ENCODE data around the gene FHIP2A. TPM values are rescaled to one million over a fixed set of nuclear protein-coding genes. Genes with fewer than 3 reads are reported as not detected.

The FHIP2A gene
- total RNA-seq, 1 experiment from 2014 or later, result 32.6 TPM

DNA sequence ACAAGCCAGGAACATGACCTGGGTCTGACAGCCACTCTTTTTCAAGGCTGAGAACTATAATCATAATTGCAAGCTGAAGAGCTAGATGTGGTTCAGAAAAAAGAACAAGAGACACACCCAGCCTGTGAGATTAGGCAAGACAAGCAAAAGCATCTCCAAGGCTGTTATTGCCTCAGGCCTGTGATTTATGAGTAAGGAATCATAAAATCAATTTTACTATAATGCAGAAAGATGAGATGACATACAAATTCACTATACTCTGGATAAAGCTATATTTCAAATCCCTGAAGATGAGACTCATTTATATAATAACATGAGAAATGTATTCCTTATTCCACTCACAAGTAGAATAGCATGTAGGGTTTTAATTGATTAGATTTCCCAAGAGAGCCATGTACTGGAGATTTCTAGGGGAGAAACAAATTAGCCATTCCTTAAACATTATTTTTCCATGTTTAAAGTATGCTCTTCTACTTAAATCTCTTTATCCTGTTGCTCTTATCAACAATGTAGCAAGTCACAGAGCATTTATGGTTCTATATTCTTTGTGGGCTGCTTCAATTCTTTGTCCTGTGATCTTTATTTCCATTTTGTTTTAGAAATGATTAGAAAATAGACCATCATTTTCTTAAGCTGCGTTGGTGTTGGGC lies 47.4 kb downstream of the FHIP2A start:
- no peaks in the 10 kb centered on the region for H3K4me1 ChIP-seq (ENCODE audit: control insufficient read depth, insufficient read depth, low read length)
- BruUV-seq (replicated peaks), result no TSS peak
- ATAC-seq, result no peak
- POLR2A ChIA-PET, result interaction anchor here (0.6 kb wide), 1 partner anchor 10 kb away, joined by 3 read pairs; no protein-coding TSS in a partner anchor
- H3K27ac ChIP-seq (ENCODE audit: low read length), result no peak overlapping the region
- CTCF ChIA-PET, result interaction anchor here (0.5 to 0.6 kb wide), 2 partner anchors 18 to 414 kb away, joined by 3 to 7 read pairs; no protein-coding TSS in a partner anchor
- in situ Hi-C loops (cut with HindIII; ENCODE audit: low pct_unique_long_range_greater_than_20kb, low sequenced_read_pairs), result no loop called here
- TF ChIP-seq POLR2AphosphoS5 (IDR thresholded peaks at IDR 0.05; ENCODE audit: low read depth, low read length), result no peak
- TF ChIP-seq CTCF (IDR thresholded peaks at IDR 0.05), result no peak
- no peak for TF ChIP-seq SIN3A (IDR thresholded peaks at IDR 0.05; ENCODE audit: borderline replicate concordance, insufficient read depth, low read depth, low read length)
- no peak for TF ChIP-seq TCF7L2 (IDR thresholded peaks at IDR 0.05; ENCODE audit: low read depth, low read length)
- TF ChIP-seq, protein P1, sequence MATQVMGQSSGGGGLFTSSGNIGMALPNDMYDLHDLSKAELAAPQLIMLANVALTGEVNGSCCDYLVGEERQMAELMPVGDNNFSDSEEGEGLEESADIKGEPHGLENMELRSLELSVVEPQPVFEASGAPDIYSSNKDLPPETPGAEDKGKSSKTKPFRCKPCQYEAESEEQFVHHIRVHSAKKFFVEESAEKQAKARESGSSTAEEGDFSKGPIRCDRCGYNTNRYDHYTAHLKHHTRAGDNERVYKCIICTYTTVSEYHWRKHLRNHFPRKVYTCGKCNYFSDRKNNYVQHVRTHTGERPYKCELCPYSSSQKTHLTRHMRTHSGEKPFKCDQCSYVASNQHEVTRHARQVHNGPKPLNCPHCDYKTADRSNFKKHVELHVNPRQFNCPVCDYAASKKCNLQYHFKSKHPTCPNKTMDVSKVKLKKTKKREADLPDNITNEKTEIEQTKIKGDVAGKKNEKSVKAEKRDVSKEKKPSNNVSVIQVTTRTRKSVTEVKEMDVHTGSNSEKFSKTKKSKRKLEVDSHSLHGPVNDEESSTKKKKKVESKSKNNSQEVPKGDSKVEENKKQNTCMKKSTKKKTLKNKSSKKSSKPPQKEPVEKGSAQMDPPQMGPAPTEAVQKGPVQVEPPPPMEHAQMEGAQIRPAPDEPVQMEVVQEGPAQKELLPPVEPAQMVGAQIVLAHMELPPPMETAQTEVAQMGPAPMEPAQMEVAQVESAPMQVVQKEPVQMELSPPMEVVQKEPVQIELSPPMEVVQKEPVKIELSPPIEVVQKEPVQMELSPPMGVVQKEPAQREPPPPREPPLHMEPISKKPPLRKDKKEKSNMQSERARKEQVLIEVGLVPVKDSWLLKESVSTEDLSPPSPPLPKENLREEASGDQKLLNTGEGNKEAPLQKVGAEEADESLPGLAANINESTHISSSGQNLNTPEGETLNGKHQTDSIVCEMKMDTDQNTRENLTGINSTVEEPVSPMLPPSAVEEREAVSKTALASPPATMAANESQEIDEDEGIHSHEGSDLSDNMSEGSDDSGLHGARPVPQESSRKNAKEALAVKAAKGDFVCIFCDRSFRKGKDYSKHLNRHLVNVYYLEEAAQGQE (IDR thresholded peaks at IDR 0.05; ENCODE audit: insufficient read depth in 1 of 2, low read depth in 2 of 2, low read length in 1 of 2), result no peak
- H3K36me3 ChIP-seq (ENCODE audit: control insufficient read depth, insufficient read depth, low read length), result 0 out of 2 replicates have a peak, but pooled peaks cover 3% of the 10 kb centered on the region
- H3K27me3 ChIP-seq (ENCODE audit: control insufficient read depth, insufficient read depth, low read length), result no peaks in the 10 kb centered on the region
- DNase-seq (ENCODE audit: low read depth, low spot score), result no peak
- no peaks in the 10 kb centered on the region for H3K9me3 ChIP-seq (ENCODE audit: control insufficient read depth, insufficient read depth, low read depth, low read length)
- intact Hi-C loops (cut with micrococcal nuclease; ENCODE audit: unreplicated experiment), result no loop called here
- no peak overlapping the region for H3K4me3 ChIP-seq (ENCODE audit: low read depth in 2 of 2, low read length in 2 of 2)

DNA sequence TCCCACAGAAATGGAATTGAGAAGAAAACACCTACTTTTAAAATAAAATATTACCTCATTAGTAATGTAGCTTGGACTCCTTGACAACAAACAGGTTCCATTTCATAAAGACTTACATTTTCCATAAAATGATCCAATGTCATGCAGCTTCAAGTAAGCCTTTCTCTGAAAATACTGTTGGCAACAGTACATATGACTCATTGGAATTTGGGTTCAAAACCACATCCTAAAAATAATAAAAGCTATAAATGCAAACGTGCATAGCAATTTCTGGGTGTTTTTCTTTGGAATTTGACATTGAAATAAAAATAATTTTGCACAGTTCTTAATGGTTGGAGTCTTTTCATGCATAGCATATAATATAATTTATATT lies 47.9 kb downstream of the FHIP2A start:
- Histone ChIP-seq H3K9me3 (ENCODE audit: control insufficient read depth, insufficient read depth, low read depth, low read length) (no peaks in the 10 kb centered on the region), H3K27ac (ENCODE audit: low read length) (no peak overlapping the region), H3K4me3 (ENCODE audit: low read depth in 2 of 2, low read length in 2 of 2) (no peak overlapping the region), H3K36me3 (ENCODE audit: control insufficient read depth, insufficient read depth, low read length) (no peaks in the 10 kb centered on the region), H3K27me3 (ENCODE audit: control insufficient read depth, insufficient read depth, low read length) (no peaks in the 10 kb centered on the region), H3K4me1 (ENCODE audit: control insufficient read depth, insufficient read depth, low read length) (no peaks in the 10 kb centered on the region)
- intact Hi-C loops (cut with micrococcal nuclease; ENCODE audit: unreplicated experiment) (no loop called here), in situ Hi-C loops (cut with HindIII; ENCODE audit: low pct_unique_long_range_greater_than_20kb, low sequenced_read_pairs) (no loop called here)
- DNase-seq (ENCODE audit: low read depth, low spot score) (no peak), ATAC-seq (no peak)
- BruUV-seq (replicated peaks), result no TSS peak
- CTCF ChIA-PET, result interaction anchor here (0.6 kb wide), 1 partner anchor 414 kb away, joined by 7 read pairs; no protein-coding TSS in a partner anchor
- POLR2A ChIA-PET, result no interaction called here
- TF ChIP-seq CTCF (IDR thresholded peaks at IDR 0.05), result no peak
- TF ChIP-seq TCF7L2 (IDR thresholded peaks at IDR 0.05; ENCODE audit: low read depth, low read length), result no peak
- TF ChIP-seq, protein P1 (IDR thresholded peaks at IDR 0.05; ENCODE audit: insufficient read depth in 1 of 2, low read depth in 2 of 2, low read length in 1 of 2), result no peak
- TF ChIP-seq POLR2AphosphoS5 (IDR thresholded peaks at IDR 0.05; ENCODE audit: low read depth, low read length), result no peak
- TF ChIP-seq SIN3A (IDR thresholded peaks at IDR 0.05; ENCODE audit: borderline replicate concordance, insufficient read depth, low read depth, low read length), result no peak
